MM.1S (cell line): ENCODE measurements around the gene CGB7.

Source experiments
- DNase-seq: peaks from one replicate; pipeline ENCODE4 v3.0.0-alpha.2; 2015
- H2AFZ ChIP-seq: fragments of 300-600 bp; sonication (generic); 2 replicates; pipeline ENCODE4 v1.6.0; 2016; ENCODE audit warnings: antibody characterized with exemption, low read length
- H3F3A ChIP-seq: fragments of 300-600 bp; sonication (generic); 2 replicates; pipeline ENCODE4 v1.6.1; 2016; ENCODE audit warnings: mild to moderate bottlenecking, antibody characterized with exemption, low read length, moderate library complexity, mixed read lengths; ENCODE audit not compliant: insufficient read depth
- H3K27ac ChIP-seq: fragments of 300-600 bp; sonication (generic); 2 replicates; pipeline ENCODE4 v1.5.1; 2016; ENCODE audit warnings: mild to moderate bottlenecking, low read length
- H3K27me3 ChIP-seq: fragments of 300-600 bp; sonication (generic); replicated peaks from 2 replicates; pipeline ENCODE4 v1.6.0; 2016; ENCODE audit warnings: low read length; ENCODE audit not compliant: insufficient read depth
- H3K36me3 ChIP-seq: fragments of 300-600 bp; sonication (generic); replicated peaks from 2 replicates; pipeline ENCODE4 v1.6.1; 2016; ENCODE audit warnings: mild to moderate bottlenecking, low read length, mixed read lengths; ENCODE audit not compliant: insufficient read depth
- H3K4me1 ChIP-seq: fragments of 300-600 bp; sonication (generic); 2 replicates; pipeline ENCODE4 v1.6.1; 2016; ENCODE audit warnings: low read length, mixed read lengths
- H3K4me2 ChIP-seq: fragments of 300-600 bp; sonication (generic); 2 replicates; pipeline ENCODE4 v1.6.0; 2016; ENCODE audit warnings: low read depth, low read length
- H3K4me3 ChIP-seq: fragments of 300-600 bp; sonication (generic); 2 replicates; pipeline ENCODE4 v1.5.1; 2016; ENCODE audit warnings: low read length, mixed read lengths
- H3K79me2 ChIP-seq: fragments of 300-600 bp; sonication (generic); 2 replicates; pipeline ENCODE4 v1.6.1; 2016; ENCODE audit warnings: mixed run types, low read length, mixed read lengths
- H3K9ac ChIP-seq: fragments of 300-600 bp; sonication (generic); 2 replicates; pipeline ENCODE4 v1.6.1; 2016; ENCODE audit warnings: low read length, mixed read lengths
- H3K9me2 ChIP-seq: fragments of 300-600 bp; sonication (generic); replicated peaks from 2 replicates; pipeline ENCODE4 v1.6.1; 2016; ENCODE audit warnings: mild to moderate bottlenecking, low read length, mixed read lengths; ENCODE audit not compliant: insufficient read depth
- H3K9me3 ChIP-seq: fragments of 300-600 bp; sonication (generic); replicated peaks from 2 replicates; pipeline ENCODE4 v1.6.1; 2016; ENCODE audit warnings: mild to moderate bottlenecking, low read length, mixed read lengths; ENCODE audit not compliant: insufficient read depth
- H4K20me1 ChIP-seq: fragments of 300-600 bp; sonication (generic); 2 replicates; pipeline ENCODE4 v1.6.1; 2016; ENCODE audit warnings: mild to moderate bottlenecking, low read length, moderate library complexity, mixed read lengths; ENCODE audit not compliant: insufficient read depth
- EZH2 ChIP-seq: fragments of 300-600 bp; sonication (generic); optimal IDR thresholded peaks from 2 replicates; pipeline ENCODE3; 2017; ENCODE audit warnings: low read depth, mild to moderate bottlenecking, antibody characterized with exemption, low read length, mixed read lengths
- EZH2phosphoT487 ChIP-seq: fragments of 300-600 bp; sonication (generic); IDR thresholded peaks from 2 replicates; pipeline ENCODE4 v1.6.1; 2018; ENCODE audit warnings: antibody characterized with exemption, low read length
- TF ChIP-seq, protein P1 (sequence below): fragments of 300-600 bp; sonication (generic); IDR thresholded peaks from 2 replicates; pipeline ENCODE4 v1.5.1; 2016; ENCODE audit warnings: antibody characterized with exemption, low read length, mixed read lengths

The CGB7 gene

DNA sequence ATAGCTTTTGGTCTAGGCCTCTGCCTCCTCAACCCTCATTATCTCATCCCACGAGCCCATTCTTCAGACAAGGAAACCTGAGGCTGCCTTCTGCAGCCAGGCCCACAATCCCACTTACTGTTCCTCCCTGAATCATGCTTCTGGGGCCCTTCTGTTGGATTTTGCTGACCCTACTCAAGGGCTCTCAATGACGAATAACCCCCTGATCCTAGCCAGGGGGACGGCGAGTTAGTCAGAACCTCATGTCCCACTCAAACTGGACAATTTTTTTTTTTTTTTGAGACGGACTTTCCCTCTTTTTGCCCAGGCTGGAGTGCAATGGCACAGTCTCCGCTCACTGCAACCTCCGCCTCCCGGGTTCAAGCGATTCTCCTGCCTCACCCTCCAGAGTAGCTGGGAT is 35.4 kb downstream of the CGB7 start:
- Histone ChIP-seq H3F3A (no peaks in the 10 kb centered on the region), H3K9ac (no peak overlapping the region), H2AFZ (no peak overlapping the region), H3K4me3 (no peak overlapping the region), H3K4me2 (no peak overlapping the region), H4K20me1 (no peaks in the 10 kb centered on the region), H3K9me2 (no peaks in the 10 kb centered on the region), H3K79me2 (no peaks in the 10 kb centered on the region), H3K36me3 (no peaks in the 10 kb centered on the region), H3K4me1 (no peaks in the 10 kb centered on the region), H3K9me3 (no peaks in the 10 kb centered on the region), H3K27ac (no peak overlapping the region), H3K27me3 (peaks cover 34% of the 10 kb centered on the region)
- no peak for DNase-seq
- TF ChIP-seq, protein P1, sequence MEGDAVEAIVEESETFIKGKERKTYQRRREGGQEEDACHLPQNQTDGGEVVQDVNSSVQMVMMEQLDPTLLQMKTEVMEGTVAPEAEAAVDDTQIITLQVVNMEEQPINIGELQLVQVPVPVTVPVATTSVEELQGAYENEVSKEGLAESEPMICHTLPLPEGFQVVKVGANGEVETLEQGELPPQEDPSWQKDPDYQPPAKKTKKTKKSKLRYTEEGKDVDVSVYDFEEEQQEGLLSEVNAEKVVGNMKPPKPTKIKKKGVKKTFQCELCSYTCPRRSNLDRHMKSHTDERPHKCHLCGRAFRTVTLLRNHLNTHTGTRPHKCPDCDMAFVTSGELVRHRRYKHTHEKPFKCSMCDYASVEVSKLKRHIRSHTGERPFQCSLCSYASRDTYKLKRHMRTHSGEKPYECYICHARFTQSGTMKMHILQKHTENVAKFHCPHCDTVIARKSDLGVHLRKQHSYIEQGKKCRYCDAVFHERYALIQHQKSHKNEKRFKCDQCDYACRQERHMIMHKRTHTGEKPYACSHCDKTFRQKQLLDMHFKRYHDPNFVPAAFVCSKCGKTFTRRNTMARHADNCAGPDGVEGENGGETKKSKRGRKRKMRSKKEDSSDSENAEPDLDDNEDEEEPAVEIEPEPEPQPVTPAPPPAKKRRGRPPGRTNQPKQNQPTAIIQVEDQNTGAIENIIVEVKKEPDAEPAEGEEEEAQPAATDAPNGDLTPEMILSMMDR = no peak
- no peak for TF ChIP-seq EZH2phosphoT487
- no peak for TF ChIP-seq EZH2

DNA sequence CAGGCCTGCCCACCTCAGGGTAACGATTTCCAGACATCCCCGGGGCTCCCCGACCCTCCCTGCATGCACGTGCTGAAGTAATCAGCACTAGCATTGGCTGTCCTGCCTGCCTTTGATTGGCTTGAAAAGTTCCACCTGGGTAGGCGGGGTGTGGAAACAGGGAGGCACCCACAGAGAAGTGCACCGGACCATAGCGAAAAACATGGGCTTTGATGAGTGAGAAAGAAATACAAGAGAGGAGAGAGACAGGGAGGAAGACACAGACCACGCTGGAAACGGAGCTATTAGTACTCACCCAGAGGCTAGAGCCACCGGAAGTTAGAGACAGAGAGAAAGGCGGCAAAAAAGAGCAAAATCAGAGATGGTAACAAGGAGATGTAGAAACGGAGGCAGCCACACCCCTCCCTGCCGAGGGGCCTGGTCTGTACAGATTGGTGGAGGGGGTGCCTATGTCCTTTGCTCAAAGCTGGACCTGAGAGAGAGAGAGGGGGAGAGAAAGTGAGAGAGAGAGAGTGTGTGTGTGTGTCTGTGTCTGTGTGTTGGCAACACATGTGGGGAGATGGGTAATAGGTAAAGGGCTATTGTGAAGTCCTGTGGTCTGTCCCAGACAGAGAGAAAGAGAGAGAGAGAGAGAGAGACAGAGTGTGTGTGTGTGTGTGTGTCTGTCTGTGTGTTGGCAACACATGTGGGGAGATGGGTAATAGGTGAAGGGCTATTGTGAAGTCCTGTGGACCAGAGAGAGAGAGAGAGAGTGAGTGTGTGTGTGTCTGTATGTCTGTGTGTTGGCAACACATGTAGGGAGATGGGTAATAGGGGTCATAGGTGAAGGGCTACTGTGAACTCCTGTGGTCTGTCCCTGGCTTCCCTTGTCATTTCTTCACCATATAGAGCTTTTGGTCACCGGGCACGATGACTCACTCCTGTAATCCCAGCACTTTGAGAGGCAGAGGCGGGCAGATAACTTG is 36.3 kb downstream of the CGB7 start:
- no peak for DNase-seq
- Histone ChIP-seq H3K9me3 (no peaks in the 10 kb centered on the region), H3K79me2 (no peaks in the 10 kb centered on the region), H3K4me1 (no peaks in the 10 kb centered on the region), H3K4me3 (no peak overlapping the region), H3K27ac (no peak overlapping the region), H3F3A (no peaks in the 10 kb centered on the region), H3K27me3 (peaks cover 34% of the 10 kb centered on the region), H4K20me1 (no peaks in the 10 kb centered on the region), H3K36me3 (no peaks in the 10 kb centered on the region), H3K9me2 (no peaks in the 10 kb centered on the region), H2AFZ (0 out of 2 replicates have a peak overlapping the region, but pooled peaks have one; percentile 27), H3K4me2 (no peak overlapping the region), H3K9ac (no peak overlapping the region)
- TF ChIP-seq EZH2phosphoT487 (no peak), EZH2 (no peak)
- TF ChIP-seq, protein P1 = no peak

DNA sequence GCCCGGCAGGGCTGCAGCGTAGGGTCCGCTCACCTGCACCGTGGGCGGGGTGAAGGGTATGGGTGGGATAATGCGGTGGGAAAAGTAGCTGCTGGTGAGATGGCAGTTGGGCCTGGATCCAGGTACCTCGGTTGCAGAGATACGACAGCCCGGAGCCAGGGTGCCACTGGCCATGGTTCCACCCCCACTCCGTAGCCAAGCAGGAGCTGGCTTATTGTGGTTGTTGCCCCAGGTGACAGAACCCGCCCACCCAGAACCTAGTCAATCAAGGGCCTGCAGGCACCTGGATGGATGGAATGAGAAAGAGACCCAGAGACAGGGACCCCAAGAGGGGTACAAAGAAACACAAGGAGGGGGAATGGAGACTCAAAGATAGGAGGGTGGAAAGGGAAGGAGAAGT is 37.2 kb downstream of the CGB7 start:
- no peak overlapping the region for H2AFZ ChIP-seq
- no peak for TF ChIP-seq EZH2phosphoT487
- TF ChIP-seq, protein P1 = no peak
- TF ChIP-seq EZH2 = no peak
- no peaks in the 10 kb centered on the region for H3K4me1 ChIP-seq
- no peaks in the 10 kb centered on the region for H3K9me3 ChIP-seq
- no peak for DNase-seq
- no peak overlapping the region for H3K4me3 ChIP-seq
- H3K36me3 ChIP-seq = no peaks in the 10 kb centered on the region
- no peak overlapping the region for H3K4me2 ChIP-seq
- no peaks in the 10 kb centered on the region for H3F3A ChIP-seq
- H3K9me2 ChIP-seq = no peaks in the 10 kb centered on the region
- H3K9ac ChIP-seq = no peak overlapping the region
- no peaks in the 10 kb centered on the region for H3K79me2 ChIP-seq
- no peak overlapping the region for H3K27ac ChIP-seq
- peaks cover 34% of the 10 kb centered on the region for H3K27me3 ChIP-seq
- H4K20me1 ChIP-seq = no peaks in the 10 kb centered on the region
